Mesothelial cell of epicardium (in vitro differentiated cells): ENCODE data around the gene NBEAL2. TPM values are rescaled to one million over a fixed set of nuclear protein-coding genes. Genes with fewer than 3 reads are reported as not detected.

Experiments
- DNase-seq, 2 experiments: peaks; one replicate each; pipeline ENCODE4 v3.0.0; 2021; ENCODE audit warnings: low spot score in 2 of 2; ENCODE audit not compliant: unreplicated experiment in 2 of 2
- H3K27ac Mint-ChIP-seq: 2 replicates; pipeline ENCODE4 v1.8.0; 2021; ENCODE audit warnings: mixed read lengths
- H3K27me3 Mint-ChIP-seq: 2 replicates; pipeline ENCODE4 v1.8.0; 2021; ENCODE audit warnings: low read depth, mixed read lengths
- H3K36me3 Mint-ChIP-seq: 2 replicates; pipeline ENCODE4 v1.8.0; 2021; ENCODE audit warnings: mixed read lengths
- H3K4me1 Mint-ChIP-seq: 2 replicates; pipeline ENCODE4 v1.8.0; 2021; ENCODE audit warnings: mixed read lengths
- H3K4me3 Mint-ChIP-seq: 2 replicates; pipeline ENCODE4 v1.8.0; 2021; ENCODE audit warnings: mild to moderate bottlenecking, moderate library complexity, mixed read lengths
- H3K9me3 Mint-ChIP-seq: 2 replicates; pipeline ENCODE4 v1.8.0; 2021; ENCODE audit warnings: mixed read lengths
- total RNA-seq: library from RNA; stranded (reverse); gene quantifications from 3 replicates; pipeline ENCODE4 v1.2.1, GENCODE V29; 2021
- TF ChIP-seq, protein P1 (sequence below): fragments of 200-600 bp; sonication (generic); IDR thresholded peaks from one replicate; pipeline ENCODE4 v1.5.0; 2021; ENCODE audit warnings: antibody characterized with exemption; ENCODE audit not compliant: unreplicated experiment

Gene NBEAL2
- total RNA-seq, 1 donor from 2014 or later, result 86.9 TPM

DNA sequence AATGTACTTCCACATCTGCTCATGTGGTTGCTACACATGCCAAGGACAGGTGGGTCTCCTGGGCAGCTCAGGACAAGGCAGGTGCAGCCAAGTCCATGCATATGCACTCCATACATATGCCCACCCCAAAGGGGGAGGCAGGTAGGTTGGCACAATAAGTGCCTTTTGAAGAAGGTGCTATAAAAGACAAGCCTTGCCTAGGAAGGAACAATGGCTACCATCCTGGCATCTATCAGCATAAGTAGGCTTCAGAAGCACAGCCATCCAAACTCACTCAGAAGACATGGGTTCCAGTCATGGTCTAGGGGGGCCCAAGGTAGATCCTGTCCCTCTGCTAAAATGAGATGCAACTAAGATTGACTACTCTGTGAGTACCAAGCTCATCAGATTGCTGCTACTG lies 34.6 kb downstream of the NBEAL2 start:
- Mint-ChIP-seq H3K27me3 (no peaks in the 10 kb centered on the region), H3K36me3 (peaks cover 10% of the 10 kb centered on the region), H3K27ac (no peak overlapping the region), H3K9me3 (no peaks in the 10 kb centered on the region), H3K4me1 (peaks cover 19% of the 10 kb centered on the region), H3K4me3 (no peak overlapping the region)
- no peak for DNase-seq
- TF ChIP-seq, protein P1, sequence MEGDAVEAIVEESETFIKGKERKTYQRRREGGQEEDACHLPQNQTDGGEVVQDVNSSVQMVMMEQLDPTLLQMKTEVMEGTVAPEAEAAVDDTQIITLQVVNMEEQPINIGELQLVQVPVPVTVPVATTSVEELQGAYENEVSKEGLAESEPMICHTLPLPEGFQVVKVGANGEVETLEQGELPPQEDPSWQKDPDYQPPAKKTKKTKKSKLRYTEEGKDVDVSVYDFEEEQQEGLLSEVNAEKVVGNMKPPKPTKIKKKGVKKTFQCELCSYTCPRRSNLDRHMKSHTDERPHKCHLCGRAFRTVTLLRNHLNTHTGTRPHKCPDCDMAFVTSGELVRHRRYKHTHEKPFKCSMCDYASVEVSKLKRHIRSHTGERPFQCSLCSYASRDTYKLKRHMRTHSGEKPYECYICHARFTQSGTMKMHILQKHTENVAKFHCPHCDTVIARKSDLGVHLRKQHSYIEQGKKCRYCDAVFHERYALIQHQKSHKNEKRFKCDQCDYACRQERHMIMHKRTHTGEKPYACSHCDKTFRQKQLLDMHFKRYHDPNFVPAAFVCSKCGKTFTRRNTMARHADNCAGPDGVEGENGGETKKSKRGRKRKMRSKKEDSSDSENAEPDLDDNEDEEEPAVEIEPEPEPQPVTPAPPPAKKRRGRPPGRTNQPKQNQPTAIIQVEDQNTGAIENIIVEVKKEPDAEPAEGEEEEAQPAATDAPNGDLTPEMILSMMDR, result no peak

DNA sequence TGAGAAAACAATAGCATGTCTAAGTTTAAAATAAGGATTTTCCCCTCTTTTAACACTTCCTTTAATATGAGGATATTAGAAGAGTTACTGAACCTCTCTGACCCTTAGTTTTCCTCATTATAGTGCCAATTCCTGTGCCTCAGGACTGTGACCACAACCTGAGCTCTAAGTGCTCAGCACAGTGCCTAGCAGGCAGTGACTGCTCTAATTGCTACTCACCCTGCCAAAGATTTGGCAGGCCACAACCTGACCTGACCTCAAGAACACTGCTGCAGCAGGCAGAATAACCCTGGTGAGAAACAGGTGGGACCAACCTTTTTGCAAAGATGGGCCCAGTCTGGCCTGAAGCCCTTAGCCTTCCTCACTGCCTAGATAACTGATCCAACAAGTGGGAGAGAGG lies 35.7 kb downstream of the NBEAL2 start:
- no peak overlapping the region for H3K27ac Mint-ChIP-seq

DNA sequence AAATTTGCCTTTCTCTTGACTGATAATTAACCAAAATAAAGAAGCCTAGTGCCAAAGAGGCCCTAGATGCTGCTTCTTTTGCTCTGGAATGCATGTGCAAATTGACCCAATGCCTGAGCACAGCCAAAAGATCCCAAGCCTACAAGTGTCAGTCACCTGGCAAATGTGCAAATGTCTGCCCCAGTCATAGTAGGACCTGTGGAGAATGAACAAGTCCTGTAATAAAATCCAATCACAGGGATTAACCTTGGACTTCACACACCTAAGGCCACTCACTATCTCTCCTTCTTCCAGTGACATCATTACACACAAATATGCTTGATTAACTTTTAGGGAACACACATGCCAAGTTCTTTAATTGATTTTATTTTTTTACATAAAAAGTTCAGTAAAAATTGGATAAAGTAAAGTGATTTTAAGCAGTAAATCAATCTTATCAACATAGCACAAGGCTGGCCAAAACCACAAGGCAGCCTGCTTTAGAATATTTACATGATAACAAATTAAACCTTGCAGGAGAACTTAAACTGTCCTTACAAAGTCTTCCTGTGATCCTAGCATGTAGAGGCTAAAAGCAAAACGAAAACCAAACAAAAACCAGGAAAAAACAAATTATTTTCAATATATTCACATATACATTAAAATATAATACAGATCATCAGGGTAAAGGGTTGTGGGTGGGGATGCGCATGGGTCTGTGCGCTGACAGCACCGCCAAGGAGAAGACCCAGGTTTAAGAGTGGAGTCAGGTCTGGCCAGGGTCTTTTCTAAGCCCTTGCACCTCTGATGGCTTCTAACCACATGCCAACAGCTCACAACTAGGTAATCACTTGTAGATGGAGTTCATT lies 36.8 kb downstream of the NBEAL2 start:
- no peak for DNase-seq
- TF ChIP-seq, protein P1, result no peak
- no peak overlapping the region for H3K4me3 Mint-ChIP-seq
- H3K9me3 Mint-ChIP-seq, result no peaks in the 10 kb centered on the region
- no peaks in the 10 kb centered on the region for H3K27me3 Mint-ChIP-seq
- peaks cover 12% of the 10 kb centered on the region for H3K4me1 Mint-ChIP-seq
- no peak overlapping the region for H3K27ac Mint-ChIP-seq
- peaks cover 16% of the 10 kb centered on the region for H3K36me3 Mint-ChIP-seq

More for the DNA sequence above, 35.7 kb downstream of the NBEAL2 start:
- Mint-ChIP-seq H3K27me3 (no peaks in the 10 kb centered on the region), H3K4me3 (no peak overlapping the region), H3K4me1 (peaks cover 15% of the 10 kb centered on the region), H3K9me3 (no peaks in the 10 kb centered on the region), H3K36me3 (peaks cover 16% of the 10 kb centered on the region)
- TF ChIP-seq, protein P1, result no peak
- DNase-seq, result no peak

DNA sequence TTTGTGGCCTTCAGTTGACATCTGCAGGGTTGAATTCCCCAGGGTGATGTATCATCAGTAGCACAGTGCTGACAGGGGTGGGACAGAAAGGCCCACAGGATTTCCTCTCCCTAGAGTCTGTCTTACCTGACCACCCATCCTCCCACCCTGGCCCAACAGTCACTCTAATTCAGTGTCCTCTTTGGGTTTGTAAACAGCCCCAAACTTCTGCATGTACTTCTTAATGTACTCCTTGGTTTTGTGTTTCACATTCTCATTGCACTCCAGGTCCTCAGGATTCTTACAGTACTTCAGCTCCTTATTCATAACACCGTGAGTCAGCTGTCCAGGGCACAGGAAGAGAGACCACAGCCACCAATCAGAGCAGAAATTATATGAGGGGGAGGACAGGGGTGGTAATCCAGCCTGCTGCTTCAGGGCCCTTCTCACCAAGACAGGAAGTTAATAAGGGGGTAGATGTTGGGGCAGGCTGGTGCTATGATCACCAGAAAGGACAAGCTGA lies 37.5 kb downstream of the NBEAL2 start:
- DNase-seq, result no peak
- H3K27ac Mint-ChIP-seq, result peak overlapping the region; percentile 6
- peaks cover 12% of the 10 kb centered on the region for H3K4me1 Mint-ChIP-seq
- H3K36me3 Mint-ChIP-seq, result peaks cover 16% of the 10 kb centered on the region
- no peak overlapping the region for H3K4me3 Mint-ChIP-seq
- no peaks in the 10 kb centered on the region for H3K27me3 Mint-ChIP-seq
- TF ChIP-seq, protein P1, result no peak
- H3K9me3 Mint-ChIP-seq, result no peaks in the 10 kb centered on the region

DNA sequence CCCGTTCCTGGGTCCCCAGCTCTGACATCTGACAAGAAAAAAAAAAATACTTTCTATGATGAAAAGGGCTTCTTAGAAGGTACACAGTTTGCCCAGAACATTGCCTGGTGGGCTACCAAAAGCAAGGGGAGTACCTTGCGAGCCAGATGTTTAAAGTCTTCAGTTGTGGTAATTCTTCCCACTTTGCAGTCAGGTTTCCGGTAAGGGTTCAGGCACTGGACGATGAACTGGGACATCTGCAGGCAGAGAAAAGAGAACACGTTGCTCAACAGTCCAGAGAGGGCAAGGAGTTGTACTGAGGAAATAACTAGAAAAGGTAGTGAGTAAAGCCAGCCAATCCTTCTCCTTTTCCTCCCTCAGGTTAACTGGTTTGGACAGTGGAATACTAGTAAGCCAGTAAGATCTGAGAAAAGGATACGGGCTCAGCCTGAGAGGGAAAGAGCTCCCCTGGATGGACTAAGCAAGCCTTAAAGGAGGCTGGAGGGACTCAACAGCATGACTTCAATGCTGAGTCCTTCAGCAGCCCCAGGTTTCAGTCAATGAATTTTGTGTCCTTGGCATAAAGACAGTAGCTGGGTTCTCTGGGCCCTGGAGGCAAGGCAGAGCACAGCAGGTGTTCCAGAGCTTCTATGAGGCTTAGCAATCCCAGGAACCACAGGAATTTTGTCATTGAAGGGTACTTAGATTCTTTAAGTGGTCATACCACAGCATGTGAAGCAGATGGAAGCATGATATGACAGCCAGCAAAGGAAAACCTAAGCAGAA lies 38.2 kb downstream of the NBEAL2 start:
- Mint-ChIP-seq H3K9me3 (no peaks in the 10 kb centered on the region), H3K36me3 (peaks cover 16% of the 10 kb centered on the region), H3K27me3 (no peaks in the 10 kb centered on the region), H3K27ac (peak overlapping the region; percentile 73), H3K4me3 (no peak overlapping the region), H3K4me1 (peaks cover 12% of the 10 kb centered on the region)
- DNase-seq, result no peak
- TF ChIP-seq, protein P1, result no peak
